GM12878 (cell line): ENCODE results near the gene CCDC138. TPM values are rescaled to one million over a fixed set of nuclear protein-coding genes. Genes with fewer than 3 reads are reported as not detected.

Source experiments
- ATAC-seq: fragments of 200-7000 bp; cut with Tn5 transposase; 3 replicates; pipeline ENCODE4 v1.9.1; 2020; ENCODE audit warnings: mild to moderate bottlenecking, moderate library complexity
- BruUV-seq: library from RNA; stranded (reverse); fragments of 400-500 nt; replicated peaks from 2 replicates; lab custom pipeline; 2021; lab: Mats Ljungman, UMichigan
- CTCF ChIA-PET: fragments of 300-600 bp; sonication (Branson Sonifier 250); formaldehyde crosslinking; extraction: SDS; loops from one replicate; lab custom pipeline; 2021; ENCODE audit warnings: inconsistent platforms; lab: Yijun Ruan, JAX
- POLR2A ChIA-PET: fragments of 350-600 bp; formaldehyde crosslinking; extraction: SDS; loops from one replicate; lab custom pipeline; 2021; ENCODE audit warnings: inconsistent platforms; lab: Charles Lee
- RAD21 ChIA-PET: fragments of 300-600 bp; sonication (Branson Sonifier 250); formaldehyde crosslinking; loops from one replicate; lab custom pipeline; 2023; ENCODE audit warnings: antibody characterized with exemption; ENCODE audit not compliant: unreplicated experiment; lab: Charles Lee
- SMC1A ChIA-PET: fragments of 300-600 bp; sonication (Branson Sonifier 250); formaldehyde crosslinking; loops from one replicate; lab custom pipeline; 2023; ENCODE audit not compliant: unreplicated experiment, uncharacterized antibody; lab: Charles Lee
- DNase-seq: peaks from one replicate; pipeline ENCODE4 v3.0.0-alpha.2; 2011; ENCODE audit warnings: low read depth, low spot score
- FAIRE-seq: peaks from 3 replicates; lab custom pipeline; 2011; peaks lifted over from hg19 to GRCh38; lab: Jason Lieb, UNC
- H2AFZ ChIP-seq: 2 replicates; pipeline ENCODE4 v1.6.0; 2011; ENCODE audit warnings: low read depth, low read length, control low read depth; ENCODE audit not compliant: control insufficient read depth
- H3K27ac ChIP-seq: 2 replicates; pipeline ENCODE4 v1.5.1; 2011; ENCODE audit warnings: control low read depth; ENCODE audit not compliant: control insufficient read depth, insufficient read depth
- H3K27me3 ChIP-seq, 2 experiments: replicated peaks in 1 of 2; 2 replicates each; pipeline versions ENCODE4 v1.6.0 to v1.6.1; 2011; ENCODE audit warnings: low read length in 1 of 2; ENCODE audit not compliant: control insufficient read depth in 2 of 2, insufficient read depth in 2 of 2
- H3K36me3 ChIP-seq, 2 experiments: 2 replicates each; pipeline ENCODE4 v1.5.1; 2011; ENCODE audit warnings: low read length in 1 of 2; ENCODE audit not compliant: control insufficient read depth in 2 of 2, insufficient read depth in 2 of 2
- H3K4me1 ChIP-seq: 2 replicates; pipeline ENCODE4 v1.6.1; 2011; ENCODE audit warnings: mild to moderate bottlenecking, low read length, moderate library complexity, mixed read lengths; ENCODE audit not compliant: control insufficient read depth, insufficient read depth
- H3K4me2 ChIP-seq: 2 replicates; pipeline ENCODE4 v1.6.0; 2011; ENCODE audit warnings: control low read depth; ENCODE audit not compliant: control insufficient read depth, insufficient read depth
- H3K4me3 ChIP-seq: fragments of 200-600 bp; sonication (generic); 2 replicates; pipeline ENCODE4 v1.5.1; 2016
- H3K79me2 ChIP-seq: 2 replicates; pipeline ENCODE4 v1.6.0; 2011; ENCODE audit warnings: low read length; ENCODE audit not compliant: control insufficient read depth, insufficient read depth
- H3K9ac ChIP-seq: 2 replicates; pipeline ENCODE4 v1.8.0; 2011; ENCODE audit warnings: low read length, control low read depth, mixed read lengths; ENCODE audit not compliant: control insufficient read depth, insufficient read depth
- H3K9me3 ChIP-seq: replicated peaks from 3 replicates; pipeline ENCODE4 v1.5.1; 2011; ENCODE audit warnings: mild to moderate bottlenecking, low read length; ENCODE audit not compliant: control insufficient read depth, insufficient read depth
- H4K20me1 ChIP-seq: 2 replicates; pipeline ENCODE4 v1.6.0; 2011; ENCODE audit not compliant: control insufficient read depth, insufficient read depth
- BACH1 ChIP-seq: fragments of 450-650 bp; IDR thresholded peaks from 2 replicates; pipeline ENCODE4 v1.6.1; 2017; ENCODE audit warnings: mild to moderate bottlenecking, borderline replicate concordance
- BCL3 ChIP-seq: IDR thresholded peaks from 2 replicates; pipeline ENCODE4 v1.6.1; 2011; ENCODE audit warnings: borderline replicate concordance, low read depth, mild to moderate bottlenecking, moderate library complexity, low read length; ENCODE audit not compliant: insufficient read depth, poor library complexity, severe bottlenecking
- ESRRA ChIP-seq: IDR thresholded peaks from 2 replicates; pipeline ENCODE4 v1.6.1; 2012; ENCODE audit warnings: mild to moderate bottlenecking, low read length, improper control_type of control experiment
- HDAC2 ChIP-seq: fragments of 200-600 bp; sonication (generic); IDR thresholded peaks from 2 replicates; pipeline ENCODE4 v1.6.1; 2017
- JUND ChIP-seq: IDR thresholded peaks from 2 replicates; pipeline ENCODE4 v1.6.1; 2012; ENCODE audit warnings: low read depth, mild to moderate bottlenecking, low read length, improper control_type of control experiment, moderate library complexity
- PAX5 ChIP-seq: IDR thresholded peaks from 2 replicates; pipeline ENCODE4 v1.6.1; 2011; ENCODE audit warnings: low read depth, low read length, borderline replicate concordance
- TCF3 ChIP-seq: IDR thresholded peaks from 2 replicates; pipeline ENCODE4 v1.6.1; 2012; ENCODE audit warnings: low read depth, mild to moderate bottlenecking, low read length, borderline replicate concordance; ENCODE audit not compliant: insufficient read depth
- USF1 ChIP-seq: IDR thresholded peaks from 2 replicates; pipeline ENCODE4 v1.6.1; 2011; ENCODE audit warnings: borderline replicate concordance, low read depth, mild to moderate bottlenecking, moderate library complexity, mixed read lengths, low read length; ENCODE audit not compliant: insufficient read depth; ENCODE audit errors: extremely low read length
- ZBTB11 ChIP-seq: fragments of 450-650 bp; formaldehyde crosslinking; IDR thresholded peaks from 2 replicates; pipeline ENCODE4 v1.5.0; 2022; ENCODE audit warnings: mild to moderate bottlenecking, missing genetic modification characterization
- ZNF24 ChIP-seq: fragments of 450-650 bp; IDR thresholded peaks from 2 replicates; pipeline ENCODE4 v1.6.1; 2017; ENCODE audit warnings: antibody characterized with exemption, mild to moderate bottlenecking
- ZNF622 ChIP-seq: fragments of 450-650 bp; IDR thresholded peaks from 2 replicates; pipeline ENCODE4 v1.6.1; 2017; ENCODE audit warnings: mild to moderate bottlenecking, inconsistent platforms
- WGBS: methylation state at CpG from one replicate; pipeline ENCODE4 v1.1.6; 2016; ENCODE audit warnings: low lambda C conversion rate; ENCODE audit not compliant: insufficient replicate concordance, insufficient coverage; ENCODE audit errors: missing lambda C conversion rate; 5-methylcytosine and 5-hydroxymethylcytosine counted together
- in situ Hi-C: fragments of 300-500 bp; cut with MboI; formaldehyde crosslinking; loops from 9 replicates; pipeline ENCODE4 v1.14.3; 2018; ENCODE audit warnings: mixed read lengths
- intact Hi-C: fragments of 100-400 bp; cut with micrococcal nuclease; formaldehyde crosslinking; loops from one replicate; pipeline ENCODE4 v1.14.2; 2022; ENCODE audit not compliant: unreplicated experiment
- polyA plus RNA-seq, 11 experiments: library from polyadenylated mRNA; depleted of rRNA in 4 of 11; unstranded in 6 of 11; stranded (reverse) in 5 of 11; fragments of >200 nt; fragmentation: Nextera tagmentation in 4 of 11; fragmentation: Illumina TruSeq in 1 of 11; extraction: Ambion mirVana in 4 of 11; extraction: Trizol in 1 of 11; gene quantifications; 1 replicate in 1 of 11; 2 replicates in 10 of 11; pipeline versions ENCODE4 v1.2.1 to v1.2.3, GENCODE V29; 2011 to 2016; ENCODE audit warnings: inconsistent platforms in 2 of 11, missing spikeins in 2 of 11, low read depth in 1 of 11
- total RNA-seq, 4 experiments: library from RNA; depleted of rRNA in 3 of 4; stranded (reverse); fragments of >200 nt in 3 of 4; fragmentation: Illumina TruSeq in 1 of 4; extraction: Trizol in 1 of 4; gene quantifications; 2 replicates each; pipeline versions ENCODE4 v1.2.1 to v1.2.3, GENCODE V29; 2013 to 2021

CCDC138 gene
- total and polyA plus RNA-seq, 10 of the 15 experiments (the other 5 are each of a cell fraction or from before 2014, with no cell fraction given) = 7.9 to 19.4 (median 13.0) TPM

GRCh38 chr2:108834620-108835019 is 48.0 kb downstream of the CCDC138 start:
- no peak overlapping the region for H3K4me2 ChIP-seq
- H3K9me3 ChIP-seq = no peaks in the 10 kb centered on the region; the same call in 2 of the 3 replicates
- H3K36me3 ChIP-seq = no peaks in the 10 kb centered on the region
- BruUV-seq = no TSS peak
- no peak overlapping the region for H3K4me3 ChIP-seq
- H3K9ac ChIP-seq = no peak overlapping the region
- POLR2A ChIA-PET = interaction anchor here (0.7 kb wide), 1 partner anchor 392 kb away, joined by 5 read pairs; no protein-coding TSS in a partner anchor
- FAIRE-seq = no peak
- DNase-seq = no peak
- H3K4me1 ChIP-seq = no peaks in the 10 kb centered on the region; the same call in none of the 2 replicates
- in situ Hi-C loops (no loop called here), intact Hi-C loops (no loop called here)
- peak; percentile 57 for ATAC-seq
- CTCF ChIA-PET = interaction anchor here (0.8 kb wide), 1 partner anchor 12 kb away, joined by 3 read pairs; no protein-coding TSS in a partner anchor
- H3K27ac ChIP-seq = no peak overlapping the region
- no peaks in the 10 kb centered on the region for H3K79me2 ChIP-seq
- H4K20me1 ChIP-seq = no peaks in the 10 kb centered on the region
- 31% methylated on average over 3 of the region's 3 CpGs for WGBS
- SMC1A ChIA-PET = interaction anchor here (0.7 to 1.7 kb wide), 4 partner anchors 12 to 239 kb away, joined by 3 to 4 read pairs (median 3); no protein-coding TSS in a partner anchor
- no peak for TF ChIP-seq ZBTB11 (CRISPR knock-in tag)
- no peak for TF ChIP-seq BACH1
- TF ChIP-seq ZNF24 = no peak
- TF ChIP-seq ZNF622 = no peak
- TF ChIP-seq JUND = no peak
- no peak for TF ChIP-seq BCL3
- TF ChIP-seq TCF3 = no peak
- no peak for TF ChIP-seq ESRRA
- TF ChIP-seq HDAC2 = no peak
- TF ChIP-seq PAX5 = no peak
- no peak for TF ChIP-seq USF1
- H3K27me3 ChIP-seq = no peaks in the 10 kb centered on the region
- RAD21 ChIA-PET = interaction anchor here (0.7 to 1.2 kb wide), 4 partner anchors 12 to 495 kb away, joined by 3 read pairs; no protein-coding TSS in a partner anchor
- H2AFZ ChIP-seq = no peak overlapping the region
